ENCODE data around the gene VPS33A. TPM values are rescaled to one million over a fixed set of nuclear protein-coding genes. Genes with fewer than 3 reads are reported as not detected.

The VPS33A gene
- total RNA-seq, 1 experiment from 2014 or later: 18.9 TPM

DNA sequence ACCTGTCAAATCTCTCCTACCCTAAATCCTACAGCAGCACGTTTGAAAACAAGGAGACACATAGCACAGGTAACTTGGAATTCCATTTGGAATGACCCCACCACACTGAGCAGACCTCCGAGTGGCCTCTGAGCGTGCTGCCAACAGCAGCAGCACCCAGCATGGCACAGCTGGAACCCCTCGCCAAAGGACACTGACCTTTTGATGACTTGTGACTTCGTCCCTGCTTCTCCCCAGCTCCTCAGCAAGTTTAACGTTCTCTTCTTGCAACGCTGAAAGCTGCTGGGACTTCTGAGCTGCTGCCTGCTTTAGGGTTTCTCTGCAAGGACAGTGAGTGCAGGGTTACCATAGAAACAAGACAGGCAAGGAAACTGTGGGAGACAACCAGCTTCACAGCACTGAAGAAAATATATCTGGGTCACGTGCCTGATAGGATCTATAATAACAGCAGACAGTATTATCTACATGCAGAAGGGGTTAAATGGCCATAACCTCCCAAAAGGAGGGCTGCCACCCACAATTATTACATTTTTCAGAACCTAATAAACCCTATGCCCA lies 43.3 kb upstream of the VPS33A start:
- intact Hi-C loops (cut with micrococcal nuclease; ENCODE audit: unreplicated experiment): no loop called here
- Mint-ChIP-seq H3K9me3 (ENCODE audit: low read depth, unreplicated experiment) (no peaks in the 10 kb centered on the region), H3K27me3 (ENCODE audit: unreplicated experiment) (no peaks in the 10 kb centered on the region), H3K4me3 (ENCODE audit: low read depth, unreplicated experiment) (no peak overlapping the region), H3K36me3 (ENCODE audit: insufficient read depth, unreplicated experiment) (peaks cover 29% of the 10 kb centered on the region), H3K4me1 (ENCODE audit: low read depth, unreplicated experiment) (no peaks in the 10 kb centered on the region), H3K27ac (ENCODE audit: unreplicated experiment) (no peak overlapping the region)
- no TSS peak for BruUV-seq (replicated peaks)
- no peak for TF ChIP-seq CTCF (IDR thresholded peaks at IDR 0.05; ENCODE audit: unreplicated experiment)
- CTCF ChIA-PET: interaction anchor here (0.5 to 0.7 kb wide), 2 partner anchors 13 to 194 kb away, joined by 3 to 5 read pairs; no protein-coding TSS in a partner anchor
- DNase-seq: no peak

DNA sequence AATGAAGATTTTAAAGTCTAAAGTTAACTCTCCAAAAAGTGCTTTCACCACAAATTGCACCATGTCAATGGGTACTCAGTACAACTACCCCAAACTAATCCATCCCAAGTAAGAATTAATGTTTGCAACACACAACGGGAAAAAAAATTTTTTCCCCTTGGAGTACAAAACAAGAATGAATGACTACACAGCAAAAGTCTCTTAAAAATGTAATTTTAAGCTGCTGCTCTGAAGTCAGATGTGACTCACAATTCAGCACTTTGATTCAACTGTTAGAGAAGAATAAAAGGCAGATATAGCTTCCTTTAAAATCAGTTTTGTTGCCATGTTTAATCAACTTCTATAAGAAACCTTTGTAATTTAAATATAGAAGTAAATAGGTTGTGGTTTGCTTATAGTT lies 42.5 kb upstream of the VPS33A start:
- BruUV-seq (replicated peaks): no TSS peak
- H3K4me3 Mint-ChIP-seq (ENCODE audit: low read depth, unreplicated experiment): no peak overlapping the region
- peaks cover 23% of the 10 kb centered on the region for H3K36me3 Mint-ChIP-seq (ENCODE audit: insufficient read depth, unreplicated experiment)
- CTCF ChIA-PET: interaction anchor here (0.7 kb wide), 1 partner anchor 195 kb away, joined by 3 read pairs; no protein-coding TSS in a partner anchor
- no peak overlapping the region for H3K27ac Mint-ChIP-seq (ENCODE audit: unreplicated experiment)
- intact Hi-C loops (cut with micrococcal nuclease; ENCODE audit: unreplicated experiment): no loop called here
- H3K4me1 Mint-ChIP-seq (ENCODE audit: low read depth, unreplicated experiment): no peaks in the 10 kb centered on the region
- H3K27me3 Mint-ChIP-seq (ENCODE audit: unreplicated experiment): no peaks in the 10 kb centered on the region
- H3K9me3 Mint-ChIP-seq (ENCODE audit: low read depth, unreplicated experiment): no peaks in the 10 kb centered on the region
- no peak for DNase-seq
- no peak for TF ChIP-seq CTCF (IDR thresholded peaks at IDR 0.05; ENCODE audit: unreplicated experiment)

DNA sequence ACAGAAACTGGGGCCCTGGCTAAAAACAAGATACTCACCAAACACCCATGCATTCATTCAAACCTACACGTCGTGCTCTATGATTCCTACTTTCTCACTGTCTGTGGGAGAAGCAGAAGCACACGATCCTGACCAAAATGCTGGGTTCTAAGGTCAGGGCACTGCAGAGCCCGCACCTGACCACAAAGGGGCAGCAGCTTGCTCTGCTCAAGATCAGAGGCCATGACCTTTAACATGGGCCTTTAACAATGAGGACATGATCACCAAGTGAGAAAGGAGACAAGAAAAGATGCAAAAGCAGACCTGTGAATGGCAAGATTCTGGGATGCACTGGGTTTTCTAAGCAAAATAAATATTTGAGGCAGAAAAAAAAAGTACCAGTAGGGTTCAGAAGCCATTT lies 40.1 kb upstream of the VPS33A start:
- H3K27ac Mint-ChIP-seq (ENCODE audit: unreplicated experiment): no peak overlapping the region
- CTCF ChIA-PET: interaction anchor here (0.5 to 0.6 kb wide), 2 partner anchors 10 to 48 kb away, joined by 3 to 4 read pairs; no protein-coding TSS in a partner anchor
- BruUV-seq (replicated peaks): no TSS peak
- H3K27me3 Mint-ChIP-seq (ENCODE audit: unreplicated experiment): no peaks in the 10 kb centered on the region
- intact Hi-C loops (cut with micrococcal nuclease; ENCODE audit: unreplicated experiment): no loop called here
- no peak for DNase-seq
- TF ChIP-seq CTCF (IDR thresholded peaks at IDR 0.05; ENCODE audit: unreplicated experiment): no peak
- H3K9me3 Mint-ChIP-seq (ENCODE audit: low read depth, unreplicated experiment): no peaks in the 10 kb centered on the region
- H3K36me3 Mint-ChIP-seq (ENCODE audit: insufficient read depth, unreplicated experiment): peaks cover 29% of the 10 kb centered on the region
- H3K4me3 Mint-ChIP-seq (ENCODE audit: low read depth, unreplicated experiment): no peak overlapping the region
- H3K4me1 Mint-ChIP-seq (ENCODE audit: low read depth, unreplicated experiment): no peaks in the 10 kb centered on the region

DNA sequence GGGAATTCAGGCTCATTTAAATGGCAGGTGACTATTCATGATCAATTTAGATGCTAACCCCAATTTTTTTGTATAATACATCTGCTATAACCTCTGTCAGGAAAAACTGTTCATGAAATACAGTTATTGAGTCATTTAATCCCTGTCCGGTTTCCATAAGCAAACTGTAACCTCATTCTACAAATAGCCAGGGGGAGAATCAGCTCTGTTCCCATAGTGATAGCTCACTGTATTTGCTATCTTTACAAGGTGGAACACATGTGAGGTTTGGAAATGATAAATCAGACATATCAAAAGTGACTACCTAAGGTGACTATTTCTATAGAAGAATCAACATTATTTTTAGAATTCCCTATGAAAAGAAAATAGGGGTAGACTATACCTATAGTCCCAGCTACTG lies 38.6 kb upstream of the VPS33A start:
- CTCF ChIA-PET: no interaction called here
- Mint-ChIP-seq H3K4me3 (ENCODE audit: low read depth, unreplicated experiment) (no peak overlapping the region), H3K9me3 (ENCODE audit: low read depth, unreplicated experiment) (no peaks in the 10 kb centered on the region), H3K4me1 (ENCODE audit: low read depth, unreplicated experiment) (no peaks in the 10 kb centered on the region), H3K27me3 (ENCODE audit: unreplicated experiment) (no peaks in the 10 kb centered on the region), H3K27ac (ENCODE audit: unreplicated experiment) (no peak overlapping the region), H3K36me3 (ENCODE audit: insufficient read depth, unreplicated experiment) (peaks cover 39% of the 10 kb centered on the region)
- intact Hi-C loops (cut with micrococcal nuclease; ENCODE audit: unreplicated experiment): no loop called here
- no TSS peak for BruUV-seq (replicated peaks)
- TF ChIP-seq CTCF (IDR thresholded peaks at IDR 0.05; ENCODE audit: unreplicated experiment): no peak
- no peak for DNase-seq

Data from Calu3 (cell line).